Keratinocyte (primary cell): ENCODE measurements around the gene KCNK16.

Source experiments
- CTCF ChIP-seq, 3 experiments: IDR thresholded peaks in 1 of 3; conservative IDR thresholded peaks in 1 of 3; optimal IDR thresholded peaks in 1 of 3; 2 replicates in 2 of 3; 3 replicates in 1 of 3; pipeline versions ENCODE3 to v1.5.1; 2011; ENCODE audit warnings: low read length in 3 of 3, mild to moderate bottlenecking in 3 of 3, moderate library complexity in 2 of 3, control low read depth in 1 of 3, inconsistent platforms in 1 of 3; ENCODE audit not compliant: insufficient read depth in 2 of 3; ENCODE audit errors: extremely low read depth in 1 of 3
- EZH2 ChIP-seq: IDR thresholded peaks from one replicate; pipeline ENCODE4 v1.6.1; 2012; ENCODE audit warnings: inconsistent platforms, mild to moderate bottlenecking, low read length, moderate library complexity

DNA sequence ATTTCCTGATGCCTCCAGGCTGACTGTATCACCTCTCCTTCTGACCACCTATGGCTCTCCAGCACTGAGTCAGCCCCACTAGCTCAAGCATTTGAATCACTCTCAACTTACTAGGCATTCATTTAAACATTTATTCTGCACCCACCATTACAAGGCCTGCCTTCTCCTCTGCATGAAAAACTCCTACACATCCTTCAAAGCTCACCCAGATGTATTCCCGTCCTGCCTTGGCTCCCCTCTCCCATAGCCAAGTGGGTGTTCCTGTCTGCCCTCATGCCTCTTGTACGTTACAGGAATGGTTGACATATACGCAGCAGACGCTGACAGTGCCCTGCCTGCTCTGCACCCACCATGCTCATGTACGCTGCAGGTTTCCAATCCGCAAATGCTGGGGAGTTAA, 29.9 kb downstream of the KCNK16 start:
- TF ChIP-seq CTCF (optimal IDR thresholded peaks at IDR 0.05 in 1 of 3, IDR thresholded peaks at IDR 0.05 in 1 of 3, conservative IDR thresholded peaks at IDR 0.05 in 1 of 3; ENCODE audit: extremely low read depth in 1 of 3, insufficient read depth in 2 of 3, low read length in 3 of 3), result no peak
- no peak for TF ChIP-seq EZH2
